Cardiac fibroblast (primary cell): Measurements from ENCODE around the gene CDK5R2.

ENCODE experiments used
- DNase-seq, 2 donors: peaks; one replicate each; pipeline versions ENCODE4 v3.0.0 to v3.0.0-alpha.2; 2010; ENCODE audit warnings: low read depth in 2 of 2
- H3K4me3 ChIP-seq, 2 donors: replicated peaks in 1 of 2; 1 replicate in 1 of 2; 2 replicates in 1 of 2; pipeline ENCODE4 v1.5.1; 2011; ENCODE audit warnings: low read depth in 2 of 2, low read length in 2 of 2, mild to moderate bottlenecking in 2 of 2, moderate library complexity in 1 of 2
- CTCF ChIP-seq: IDR thresholded peaks from one replicate; pipeline ENCODE4 v1.5.1; 2011; ENCODE audit warnings: low read depth, mild to moderate bottlenecking, low read length, inconsistent platforms

CDK5R2 gene

GRCh38 chr2:218995561-218995960 is 36.1 kb downstream of the CDK5R2 start:
- no peak for DNase-seq
- no peak overlapping the region for H3K4me3 ChIP-seq
- TF ChIP-seq CTCF, result no peak

DNA sequence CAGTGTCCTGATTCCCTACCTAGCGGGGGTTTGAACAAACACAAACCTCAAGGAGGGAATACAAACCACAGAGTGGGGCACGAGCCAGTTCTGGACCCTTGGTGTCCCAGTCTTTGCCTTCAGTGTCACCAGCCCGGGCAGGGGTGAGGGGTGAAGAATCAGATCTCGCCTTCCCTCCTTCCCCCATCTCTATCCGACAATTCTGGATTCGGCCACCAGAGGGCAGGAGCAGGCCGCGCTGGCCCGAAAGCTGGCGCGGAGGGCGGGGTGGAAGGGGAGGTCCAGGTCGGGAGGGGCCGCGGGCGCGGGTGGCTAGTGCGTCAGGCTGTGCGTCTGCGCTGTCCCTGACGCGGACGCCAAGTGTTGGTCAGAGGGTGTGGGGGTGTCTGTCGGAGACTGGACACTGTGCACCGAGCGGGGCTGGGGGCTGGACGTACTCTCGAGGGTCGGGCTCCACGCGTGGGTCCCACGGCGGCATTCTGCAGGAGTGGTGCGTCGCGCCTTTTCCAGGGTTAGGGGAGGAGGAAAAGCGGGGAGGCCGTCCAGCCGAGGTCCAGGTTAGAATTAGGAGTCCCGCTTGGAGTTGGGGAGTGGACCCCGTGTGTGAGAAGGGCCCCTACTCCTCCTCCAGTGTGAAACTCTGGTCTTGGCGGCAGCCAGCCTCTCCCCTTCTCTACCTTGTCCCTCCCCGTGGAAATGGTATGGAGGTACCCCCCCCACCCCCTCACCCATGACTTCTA is 36.7 kb downstream of the CDK5R2 start:
- H3K4me3 ChIP-seq, result peak overlapping the region; percentile 21 to 49
- peak; percentile 77 for TF ChIP-seq CTCF

GRCh38 chr2:218996937-218997336 is 37.5 kb downstream of the CDK5R2 start:
- TF ChIP-seq CTCF, result no peak
- no peak for DNase-seq
- H3K4me3 ChIP-seq, result no peak overlapping the region

More for the DNA sequence above, 36.7 kb downstream of the CDK5R2 start:
- DNase-seq, result peak; percentile 81 to 86

DNA sequence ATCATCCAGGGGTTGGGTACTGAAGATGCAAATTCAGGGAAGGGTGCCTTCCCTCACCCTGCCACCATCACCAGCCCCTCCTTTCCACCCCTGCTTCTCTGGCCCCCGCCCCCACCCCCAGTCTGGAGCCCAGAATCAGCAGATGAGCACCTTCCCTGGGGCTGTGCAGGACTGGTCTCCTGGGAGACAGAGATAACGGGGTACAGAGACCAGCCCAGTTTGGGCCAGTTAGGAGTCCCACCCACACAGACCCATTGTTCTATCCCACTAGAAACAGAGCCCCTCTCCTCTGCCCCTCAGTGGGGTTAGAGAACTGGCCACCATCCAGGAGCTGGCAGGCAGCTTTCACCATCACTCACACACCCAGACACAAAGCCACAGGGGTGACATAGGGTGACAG is 38.3 kb downstream of the CDK5R2 start:
- TF ChIP-seq CTCF, result no peak
- DNase-seq, result no peak
- no peak overlapping the region for H3K4me3 ChIP-seq

DNA sequence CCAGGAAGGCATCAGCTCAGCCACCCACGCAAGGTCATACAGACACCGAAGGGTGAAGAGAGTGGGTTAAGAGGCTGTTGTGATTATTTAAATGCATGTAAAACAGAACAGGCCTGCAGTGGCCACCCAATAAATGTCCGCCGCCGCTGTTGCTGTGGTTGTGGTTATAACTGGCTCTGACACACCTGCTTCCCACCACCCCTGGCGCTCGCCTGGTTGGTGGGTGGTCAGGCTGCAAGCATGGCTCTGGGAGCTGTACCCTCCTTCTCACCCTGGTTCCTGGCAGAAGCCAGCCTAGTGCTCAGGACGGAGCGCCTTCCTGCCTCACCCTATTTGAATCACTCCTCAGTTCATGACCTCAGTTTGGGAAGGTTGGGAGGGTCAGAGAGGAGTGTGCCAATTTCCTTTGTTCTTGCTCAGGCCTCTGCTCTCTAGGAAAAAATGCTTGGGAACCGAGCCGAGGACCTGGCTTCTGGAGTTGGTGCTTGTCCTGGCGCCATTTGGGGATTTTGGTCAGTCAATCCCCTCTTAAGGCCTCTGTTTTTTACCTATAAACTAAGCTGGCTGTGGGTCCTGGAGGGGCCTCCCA is 39.0 kb downstream of the CDK5R2 start:
- DNase-seq, result no peak
- no peak for TF ChIP-seq CTCF
- H3K4me3 ChIP-seq, result no peak overlapping the region

GRCh38 chr2:218999021-218999880 is 39.8 kb downstream of the CDK5R2 start:
- no peak for TF ChIP-seq CTCF
- no peak for DNase-seq

More at GRCh38 chr2:218999021-218999880, 39.8 kb downstream of the CDK5R2 start:
- no peak overlapping the region for H3K4me3 ChIP-seq
